GM10266 (cell line): ENCODE results near the gene MCF2L2.
"Not testable (repeated sequence)": the region's sequence is repeated elsewhere in the genome, so short reads cannot be mapped to it uniquely, and the experiment has no call there.

Experiments
- DNase-seq: peaks from one replicate; pipeline ENCODE4 v3.0.0; 2012; ENCODE audit errors: extremely low spot score
- CTCF ChIP-seq: IDR thresholded peaks from 2 replicates; pipeline ENCODE4 v1.5.1; 2012; ENCODE audit warnings: mild to moderate bottlenecking, low read depth; ENCODE audit not compliant: control insufficient read depth, insufficient read depth; ENCODE audit errors: missing control alignments

MCF2L2 gene

DNA sequence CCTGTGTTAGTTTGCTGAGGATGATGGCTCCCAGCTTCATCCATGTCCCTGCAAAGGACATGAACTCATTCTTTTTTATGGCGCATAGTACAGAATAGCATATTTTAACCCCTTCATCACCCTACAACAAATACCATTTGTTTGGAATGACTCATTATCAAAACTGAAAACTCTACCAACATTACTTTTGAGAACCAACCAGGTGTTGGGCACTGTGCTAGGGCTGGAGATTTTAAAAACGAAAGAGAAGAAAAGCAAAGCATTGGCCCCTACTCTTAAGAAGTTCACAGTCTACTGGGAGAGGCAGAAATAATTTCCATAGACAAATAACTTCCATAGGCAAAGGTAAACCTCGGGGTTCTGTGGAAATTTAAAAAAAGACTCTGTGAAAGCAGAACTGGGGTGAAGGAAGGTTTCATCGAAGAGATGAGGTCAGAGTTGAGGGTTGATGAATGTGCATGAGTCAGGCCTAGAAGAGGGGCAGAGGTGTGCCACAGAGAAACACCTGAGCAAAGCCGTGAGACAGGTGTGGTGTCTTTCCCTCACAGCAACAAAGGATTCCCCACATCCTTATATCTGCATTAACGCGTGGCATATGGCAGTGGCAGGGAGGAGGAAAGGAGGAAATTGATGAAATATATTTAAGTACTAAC lies 51.0 kb downstream of the MCF2L2 start:
- no peak for DNase-seq

DNA sequence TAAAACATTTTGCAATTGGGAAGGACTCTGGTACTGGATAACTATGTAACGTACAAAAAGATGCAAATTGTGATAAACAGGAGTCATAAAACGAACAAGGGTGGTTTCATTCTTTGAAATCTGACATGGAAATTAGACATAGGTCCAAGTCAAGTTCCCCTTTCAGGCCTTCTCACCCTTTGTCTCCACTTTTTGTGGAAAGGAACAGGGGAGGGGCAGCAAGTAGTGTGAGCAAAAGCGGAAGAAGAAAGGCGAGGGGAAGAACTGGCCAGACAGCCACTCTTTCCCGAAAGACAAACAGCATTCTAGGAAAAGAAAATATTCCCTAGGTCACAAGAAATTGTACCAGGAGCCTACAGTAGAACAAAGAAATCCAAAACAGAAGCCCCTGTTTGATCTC lies 52.6 kb downstream of the MCF2L2 start:
- no peak for DNase-seq
- TF ChIP-seq CTCF, result no peak

More for the DNA sequence above, 51.0 kb downstream of the MCF2L2 start:
- TF ChIP-seq CTCF, result no peak

DNA sequence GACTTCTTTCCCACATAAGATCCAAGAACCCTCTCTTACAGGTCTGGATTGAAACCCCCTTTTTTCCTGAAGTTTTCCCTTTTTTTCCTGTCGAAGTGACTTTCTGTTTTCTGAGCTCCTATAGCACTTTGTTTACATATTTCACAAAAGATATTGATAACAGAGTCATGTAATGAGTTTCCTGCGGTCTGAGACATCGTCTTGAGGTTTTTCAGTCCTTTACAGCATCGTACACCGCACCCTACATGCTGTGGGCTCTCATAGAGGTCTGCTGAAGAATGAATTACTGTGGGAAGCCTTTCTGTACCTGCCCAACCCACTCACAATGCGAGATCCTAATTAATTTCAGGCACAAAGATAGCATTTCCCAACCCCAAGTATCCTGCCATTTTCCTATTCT lies 53.1 kb downstream of the MCF2L2 start:
- no peak for TF ChIP-seq CTCF
- DNase-seq, result no peak

DNA sequence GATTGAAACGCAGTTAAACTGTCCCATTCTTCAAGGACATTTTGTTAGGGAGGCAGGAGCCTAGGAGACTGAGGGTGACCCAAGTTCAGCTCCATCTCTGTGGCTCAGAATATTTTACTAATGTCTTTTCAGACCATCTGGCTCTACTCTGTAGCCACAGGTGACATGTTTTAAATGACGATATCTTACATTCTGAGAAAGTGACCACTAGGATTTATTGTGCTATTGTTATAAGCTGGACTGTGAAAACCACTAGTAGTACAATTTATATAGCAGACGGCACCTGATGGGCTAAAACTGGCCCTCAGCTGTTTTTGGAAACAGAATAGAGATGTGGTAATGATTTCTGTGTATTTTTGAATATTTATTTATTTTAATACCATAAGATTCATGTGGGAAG lies 55.5 kb downstream of the MCF2L2 start:
- no peak for DNase-seq
- TF ChIP-seq CTCF, result no peak

DNA sequence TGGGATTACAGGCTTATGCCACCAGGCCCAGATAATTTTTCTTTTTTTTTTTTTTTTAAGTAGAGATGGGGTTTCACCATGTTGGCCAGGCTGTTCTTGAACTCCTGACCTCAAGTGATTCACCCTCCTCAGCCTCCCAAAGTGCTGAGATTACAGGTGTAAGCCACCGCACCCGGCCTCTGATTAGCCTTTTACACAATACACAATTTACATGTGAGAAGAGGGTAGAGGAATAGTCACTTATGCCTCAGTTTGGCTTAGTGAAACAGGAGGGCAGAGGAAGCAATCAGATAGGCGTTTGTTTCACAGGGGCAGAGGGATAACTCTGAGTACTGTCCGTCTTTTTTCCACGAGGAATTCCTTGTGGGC lies 56.8 kb downstream of the MCF2L2 start:
- DNase-seq, result not testable (repeated sequence)

- no peak for DNase-seq
- TF ChIP-seq CTCF, result no peak
These were observed 58.0 kb downstream of the MCF2L2 start for GRCh38 chr3:183370391-183370790.

GRCh38 chr3:183369627-183370026 lies 58.8 kb downstream of the MCF2L2 start:
- no peak for TF ChIP-seq CTCF
- DNase-seq, result no peak

GRCh38 chr3:183369117-183369516 lies 59.3 kb downstream of the MCF2L2 start:
- DNase-seq, result no peak
- no peak for TF ChIP-seq CTCF
